H9 (cell line): ENCODE measurements around the gene DYNLRB2. TPM values are rescaled to one million over a fixed set of nuclear protein-coding genes. Genes with fewer than 3 reads are reported as not detected.

Source experiments
- DNase-seq: peaks from one replicate; pipeline ENCODE4 v3.0.0-alpha.2; 2017
- H2AFZ ChIP-seq: one replicate; pipeline ENCODE4 v1.6.1; 2013; ENCODE audit warnings: mild to moderate bottlenecking, low read length, control low read depth, moderate library complexity
- H2AK5ac ChIP-seq: 2 replicates; pipeline ENCODE4 v1.6.1; 2013; ENCODE audit warnings: low read length, control low read depth, mixed read lengths; ENCODE audit not compliant: insufficient read length
- H2BK120ac ChIP-seq: one replicate; pipeline ENCODE4 v1.6.1; 2013; ENCODE audit warnings: low read depth, mild to moderate bottlenecking, low read length, control low read depth, inconsistent platforms; ENCODE audit not compliant: poor library complexity, severe bottlenecking
- H2BK12ac ChIP-seq: 2 replicates; pipeline ENCODE4 v1.6.1; 2013; ENCODE audit warnings: low read length, control low read depth, mixed read lengths, low read depth; ENCODE audit not compliant: insufficient read length
- H2BK15ac ChIP-seq: 2 replicates; pipeline ENCODE4 v1.6.1; 2013; ENCODE audit warnings: low read depth, low read length, control low read depth
- H2BK20ac ChIP-seq: one replicate; pipeline ENCODE4 v1.6.1; 2013; ENCODE audit warnings: low read depth, mild to moderate bottlenecking, low read length, control low read depth, inconsistent platforms; ENCODE audit not compliant: poor library complexity, severe bottlenecking
- H2BK5ac ChIP-seq: 2 replicates; pipeline ENCODE4 v1.6.1; 2013; ENCODE audit warnings: low read length, control low read depth, mixed read lengths; ENCODE audit not compliant: insufficient read length
- H3K14ac ChIP-seq: 2 replicates; pipeline ENCODE4 v1.6.1; 2013; ENCODE audit warnings: low read length, control low read depth; ENCODE audit not compliant: insufficient read depth
- H3K18ac ChIP-seq: 2 replicates; pipeline ENCODE4 v1.6.1; 2013; ENCODE audit warnings: low read depth, mild to moderate bottlenecking, mixed read lengths, low read length, control low read depth; ENCODE audit not compliant: insufficient read length
- H3K23ac ChIP-seq: 2 replicates; pipeline ENCODE4 v1.6.1; 2013; ENCODE audit warnings: low read length, control low read depth, mixed read lengths, low read depth; ENCODE audit not compliant: insufficient read length
- H3K23me2 ChIP-seq: 2 replicates; pipeline ENCODE4 v1.6.1; 2013; ENCODE audit warnings: low read depth, mild to moderate bottlenecking, mixed read lengths, low read length, control low read depth; ENCODE audit not compliant: insufficient read length, poor library complexity, severe bottlenecking
- H3K27ac ChIP-seq: 2 replicates; pipeline ENCODE4 v1.5.1; 2013; ENCODE audit warnings: low read length, control low read depth, mixed read lengths, low read depth; ENCODE audit not compliant: insufficient read length
- H3K27me3 ChIP-seq: 2 replicates; pipeline ENCODE4 v1.6.1; 2013; ENCODE audit warnings: low read length, control low read depth, inconsistent platforms; ENCODE audit not compliant: insufficient read depth
- H3K4ac ChIP-seq: 2 replicates; pipeline ENCODE4 v1.6.1; 2013; ENCODE audit warnings: low read depth, mild to moderate bottlenecking, control low read depth, inconsistent platforms, low read length, moderate library complexity
- H3K4me1 ChIP-seq: 2 replicates; pipeline ENCODE4 v1.6.1; 2013; ENCODE audit warnings: low read length, control low read depth, inconsistent platforms; ENCODE audit not compliant: insufficient read depth
- H3K4me2 ChIP-seq: 2 replicates; pipeline ENCODE4 v1.6.1; 2013; ENCODE audit warnings: low read length, control low read depth, mixed read lengths; ENCODE audit not compliant: insufficient read length, insufficient read depth
- H3K56ac ChIP-seq: 2 replicates; pipeline ENCODE4 v1.6.1; 2013; ENCODE audit warnings: low read depth, mild to moderate bottlenecking, mixed read lengths, low read length, control low read depth; ENCODE audit not compliant: insufficient read length
- H3K79me1 ChIP-seq: 2 replicates; pipeline ENCODE4 v1.6.1; 2013; ENCODE audit warnings: low read depth, mild to moderate bottlenecking, moderate library complexity, low read length, control low read depth, inconsistent platforms; ENCODE audit not compliant: insufficient read depth, poor library complexity, severe bottlenecking
- H3K79me2 ChIP-seq: 2 replicates; pipeline ENCODE4 v1.6.1; 2013; ENCODE audit warnings: low read length, control low read depth, inconsistent platforms; ENCODE audit not compliant: insufficient read depth
- H3K9ac ChIP-seq: 2 replicates; pipeline ENCODE4 v1.6.1; 2013; ENCODE audit warnings: low read length, control low read depth, mixed read lengths; ENCODE audit not compliant: insufficient read length; ENCODE audit errors: extremely low read depth
- H3K9me3 ChIP-seq: one replicate; pipeline ENCODE4 v1.6.1; 2013; ENCODE audit warnings: low read depth, low read length, inconsistent platforms; ENCODE audit not compliant: control insufficient read depth
- H3T11ph ChIP-seq: one replicate; pipeline ENCODE4 v1.6.1; 2013; ENCODE audit warnings: mild to moderate bottlenecking, low read length, control low read depth, inconsistent platforms
- H4K20me1 ChIP-seq: one replicate; pipeline ENCODE4 v1.6.1; 2013; ENCODE audit not compliant: control insufficient read depth, insufficient read length, insufficient read depth
- H4K5ac ChIP-seq: 2 replicates; pipeline ENCODE4 v1.6.1; 2013; ENCODE audit warnings: low read depth, mild to moderate bottlenecking, mixed read lengths, low read length, control low read depth; ENCODE audit not compliant: insufficient read length
- H4K8ac ChIP-seq: replicated peaks from 2 replicates; pipeline ENCODE4 v1.6.1; 2013; ENCODE audit warnings: low read length, control low read depth, mixed read lengths, low read depth; ENCODE audit not compliant: insufficient read length
- H4K91ac ChIP-seq: 2 replicates; pipeline ENCODE4 v1.6.1; 2013; ENCODE audit warnings: low read depth, mild to moderate bottlenecking, moderate library complexity, mixed read lengths, low read length, control low read depth; ENCODE audit not compliant: insufficient read length
- H3K27ac Mint-ChIP-seq, 3 experiments: 2 replicates in 2 of 3; 3 replicates in 1 of 3; pipeline ENCODE4 v1.8.0; 2020 to 2021; ENCODE audit warnings: mixed read lengths in 3 of 3, mild to moderate bottlenecking in 1 of 3, moderate library complexity in 1 of 3
- H3K27me3 Mint-ChIP-seq: 2 replicates; pipeline ENCODE4 v1.8.0; 2021; ENCODE audit warnings: low read depth, mild to moderate bottlenecking, moderate library complexity, mixed read lengths
- H3K36me3 Mint-ChIP-seq, 3 experiments: 2 replicates in 2 of 3; 3 replicates in 1 of 3; pipeline ENCODE4 v1.8.0; 2020 to 2021; ENCODE audit warnings: low read depth in 3 of 3, mixed read lengths in 3 of 3; ENCODE audit not compliant: insufficient read depth in 1 of 3
- H3K4me1 Mint-ChIP-seq, 2 experiments: 2 replicates each; pipeline ENCODE4 v1.8.0; 2020; ENCODE audit warnings: mixed read lengths in 2 of 2
- H3K4me3 Mint-ChIP-seq, 2 experiments: 2 replicates in 1 of 2; 3 replicates in 1 of 2; pipeline ENCODE4 v1.8.0; 2020 to 2021; ENCODE audit warnings: mild to moderate bottlenecking in 2 of 2, mixed read lengths in 2 of 2, moderate library complexity in 1 of 2
- H3K9me3 Mint-ChIP-seq, 2 experiments: 2 replicates in 1 of 2; 3 replicates in 1 of 2; pipeline ENCODE4 v1.8.0; 2020; ENCODE audit warnings: mild to moderate bottlenecking in 2 of 2, mixed read lengths in 2 of 2, moderate library complexity in 1 of 2
- CTCF ChIP-seq: fragments of 200-600 bp; sonication (generic); conservative IDR thresholded peaks from 3 replicates; pipeline ENCODE4 v1.8.0; 2021; ENCODE audit warnings: antibody characterized with exemption, mild to moderate bottlenecking
- WGBS: extraction: QIAGEN DNeasy Blood & Tissue Kit; methylation state at CpG from one replicate; pipeline ENCODE4 v1.1.7; 2013; ENCODE audit warnings: missing lambda C conversion rate, low lambda C conversion rate, mixed read lengths; ENCODE audit not compliant: insufficient read length; ENCODE audit errors: extremely low coverage; 5-methylcytosine and 5-hydroxymethylcytosine counted together
- total RNA-seq: library from RNA; stranded (reverse); gene quantifications from 2 replicates; pipeline ENCODE4 v1.2.1, GENCODE V29; 2021

The DYNLRB2 gene
- total RNA-seq, 1 experiment from 2014 or later, result not detected

- H3K27ac ChIP-seq, result no peak overlapping the region
- H3K79me1 ChIP-seq, result no peaks in the 10 kb centered on the region
- Mint-ChIP-seq H3K4me1 (no peaks in the 10 kb centered on the region), H3K27ac (no peak overlapping the region), H3K9me3 (peaks cover 0 to 49% of the 10 kb centered on the region in 2 experiments; a peak in 2 of 5 replicates), H3K4me3 (no peak overlapping the region), H3K27me3 (peaks cover 11% of the 10 kb centered on the region; the same call in 1 of the 2 replicates), H3K36me3 (no peaks in the 10 kb centered on the region; a peak in 1 of 7 replicates)
- no peaks in the 10 kb centered on the region for H3K4me1 ChIP-seq
- no peak overlapping the region for H3K23ac ChIP-seq
- DNase-seq, result no peak
- no peak overlapping the region for H2BK120ac ChIP-seq
- no CpG with 5 or more reads among the region's 4 CpGs for WGBS
- no peaks in the 10 kb centered on the region for H3K9me3 ChIP-seq
- no peak overlapping the region for H2AFZ ChIP-seq
- no peak overlapping the region for H2AK5ac ChIP-seq
- no peak overlapping the region for H3T11ph ChIP-seq
- no peak overlapping the region for H4K91ac ChIP-seq
- no peak overlapping the region for H3K9ac ChIP-seq
- H3K4me2 ChIP-seq, result no peak overlapping the region
- no peak overlapping the region for H3K56ac ChIP-seq
- no peak overlapping the region for H4K5ac ChIP-seq
- no peak overlapping the region for H2BK12ac ChIP-seq
- no peak overlapping the region for H2BK5ac ChIP-seq
- no peak overlapping the region for H3K14ac ChIP-seq
- H2BK20ac ChIP-seq, result no peak overlapping the region
- H3K27me3 ChIP-seq, result no peaks in the 10 kb centered on the region
- TF ChIP-seq CTCF, result no peak
- no peak overlapping the region for H2BK15ac ChIP-seq
- H3K79me2 ChIP-seq, result no peaks in the 10 kb centered on the region
- H3K4ac ChIP-seq, result no peak overlapping the region
- no peak overlapping the region for H4K8ac ChIP-seq
- H3K18ac ChIP-seq, result no peak overlapping the region
- H4K20me1 ChIP-seq, result no peaks in the 10 kb centered on the region
- no peaks in the 10 kb centered on the region for H3K23me2 ChIP-seq
Measured at GRCh38 chr16:80585764-80586163, 45.0 kb downstream of the DYNLRB2 start.
